GM23338 (cell line): Measurements from ENCODE around the gene WDR93. TPM values are rescaled to one million over a fixed set of nuclear protein-coding genes. Genes with fewer than 3 reads are reported as not detected.

Experiments
- ATAC-seq: fragments of 200-7000 bp; cut with Tn5 transposase; 3 replicates; pipeline ENCODE4 v1.9.1; 2020
- DNase-seq: peaks from one replicate; pipeline ENCODE4 v3.0.0-alpha.2; 2015; ENCODE audit warnings: low spot score
- H2AFZ ChIP-seq: fragments of 200-600 bp; sonication (generic); 2 replicates; pipeline ENCODE4 v1.8.0; 2016; ENCODE audit warnings: antibody characterized with exemption, mild to moderate bottlenecking, moderate library complexity
- H3F3A ChIP-seq: fragments of 200-600 bp; sonication (generic); replicated peaks from 2 replicates; pipeline ENCODE4 v1.8.0; 2017; ENCODE audit warnings: antibody characterized with exemption, mixed run types, low read depth
- H3K27ac ChIP-seq: fragments of 200-600 bp; sonication (generic); 2 replicates; pipeline ENCODE4 v1.6.1; 2016; ENCODE audit warnings: low read depth
- H3K27me3 ChIP-seq: fragments of 200-600 bp; sonication (generic); 2 replicates; pipeline ENCODE4 v1.8.0; 2016; ENCODE audit warnings: mild to moderate bottlenecking, mixed run types, moderate library complexity; ENCODE audit not compliant: insufficient read depth
- H3K36me3 ChIP-seq: fragments of 200-600 bp; sonication (generic); 2 replicates; pipeline ENCODE4 v1.8.0; 2016; ENCODE audit warnings: mild to moderate bottlenecking; ENCODE audit not compliant: insufficient read depth
- H3K4me1 ChIP-seq: fragments of 200-600 bp; sonication (generic); 2 replicates; pipeline ENCODE4 v1.8.0; 2016; ENCODE audit warnings: mild to moderate bottlenecking, moderate library complexity; ENCODE audit not compliant: insufficient read depth
- H3K4me2 ChIP-seq: fragments of 200-600 bp; sonication (generic); 2 replicates; pipeline ENCODE4 v1.7.1; 2017; ENCODE audit warnings: mixed run types
- H3K4me3 ChIP-seq: fragments of 200-600 bp; sonication (generic); 2 replicates; pipeline ENCODE4 v1.6.1; 2016; ENCODE audit warnings: mixed run types
- H3K79me2 ChIP-seq: fragments of 200-600 bp; sonication (generic); replicated peaks from 2 replicates; pipeline ENCODE4 v1.8.0; 2017; ENCODE audit warnings: mild to moderate bottlenecking; ENCODE audit not compliant: insufficient read depth
- H3K9me2 ChIP-seq: fragments of 200-600 bp; sonication (generic); 2 replicates; pipeline ENCODE4 v1.8.0; 2017; ENCODE audit not compliant: insufficient read depth
- H4K20me1 ChIP-seq: fragments of 200-600 bp; sonication (generic); replicated peaks from 2 replicates; pipeline ENCODE4 v1.8.0; 2017; ENCODE audit warnings: mild to moderate bottlenecking; ENCODE audit not compliant: insufficient read depth
- H3K27ac Mint-ChIP-seq: 2 replicates; pipeline ENCODE4 v1.8.0; 2020; ENCODE audit warnings: inconsistent platforms, mild to moderate bottlenecking, moderate library complexity, mixed read lengths
- H3K27me3 Mint-ChIP-seq: 3 replicates; pipeline ENCODE4 v1.8.0; 2022; ENCODE audit warnings: low read depth, mild to moderate bottlenecking, moderate library complexity, mixed read lengths, inconsistent platforms; ENCODE audit not compliant: insufficient read depth, poor library complexity
- H3K36me3 Mint-ChIP-seq: 3 replicates; pipeline ENCODE4 v1.8.0; 2021; ENCODE audit warnings: low read depth, mild to moderate bottlenecking, inconsistent platforms, moderate library complexity, mixed read lengths
- H3K4me1 Mint-ChIP-seq: 3 replicates; pipeline ENCODE4 v1.8.0; 2020; ENCODE audit warnings: mild to moderate bottlenecking, inconsistent platforms, mixed read lengths
- H3K4me3 Mint-ChIP-seq: 3 replicates; pipeline ENCODE4 v1.8.0; 2021; ENCODE audit warnings: moderate library complexity, mild to moderate bottlenecking, inconsistent platforms, mixed read lengths
- H3K9me3 Mint-ChIP-seq: 3 replicates; pipeline ENCODE4 v1.8.0; 2020; ENCODE audit warnings: moderate library complexity, mild to moderate bottlenecking, inconsistent platforms, mixed read lengths
- CREB1 ChIP-seq: fragments of 250-450 bp; sonication (Bioruptor Pico); IDR thresholded peaks from 2 replicates; pipeline ENCODE4 v1.5.0; 2020; ENCODE audit warnings: low read depth, mild to moderate bottlenecking, moderate library complexity
- CTCF ChIP-seq, 2 experiments: fragments of 200-600 bp in 1 of 2; sonication (generic) in 1 of 2; conservative IDR thresholded peaks; 2 replicates each; pipeline versions ENCODE4 v1.5.1 to v1.6.1; 2016 to 2017; ENCODE audit warnings: antibody characterized with exemption in 2 of 2, low read depth in 2 of 2, mild to moderate bottlenecking in 2 of 2, moderate library complexity in 1 of 2
- EZH2 ChIP-seq: fragments of 200-600 bp; sonication (generic); IDR thresholded peaks from one replicate; pipeline ENCODE4 v1.8.0; 2017; ENCODE audit warnings: antibody characterized with exemption, mild to moderate bottlenecking, low read depth; ENCODE audit not compliant: unreplicated experiment
- EZH2phosphoT487 ChIP-seq: fragments of 200-600 bp; sonication (generic); IDR thresholded peaks from one replicate; pipeline ENCODE4 v1.8.1; 2018; ENCODE audit warnings: antibody characterized with exemption; ENCODE audit not compliant: unreplicated experiment
- JUNB ChIP-seq: IDR thresholded peaks from one replicate; pipeline ENCODE4 v1.6.1; 2016; ENCODE audit warnings: antibody characterized with exemption; ENCODE audit not compliant: unreplicated experiment
- NANOG ChIP-seq: IDR thresholded peaks from 2 replicates; pipeline ENCODE4 v1.6.1; 2016; ENCODE audit warnings: antibody characterized with exemption, borderline replicate concordance
- POLR2AphosphoS5 ChIP-seq: IDR thresholded peaks from 2 replicates; pipeline ENCODE4 v1.6.1; 2016; ENCODE audit warnings: antibody characterized with exemption, low read depth
- REST ChIP-seq: IDR thresholded peaks from one replicate; pipeline ENCODE4 v1.6.1; 2018; ENCODE audit warnings: antibody characterized with exemption; ENCODE audit not compliant: unreplicated experiment
- ZNF114 ChIP-seq: fragments of 250-450 bp; sonication (Bioruptor Pico); IDR thresholded peaks from 2 replicates; pipeline ENCODE4 v1.5.0; 2020; ENCODE audit warnings: mild to moderate bottlenecking, moderate library complexity
- ZNF331 ChIP-seq: fragments of 250-450 bp; sonication (Bioruptor Pico); IDR thresholded peaks from 2 replicates; pipeline ENCODE4 v1.5.0; 2020; ENCODE audit warnings: low read depth, mild to moderate bottlenecking, moderate library complexity
- polyA plus RNA-seq: library from polyadenylated mRNA; unstranded; fragments of >200 nt; fragmentation: Nextera tagmentation; extraction: Ambion mirVana; gene quantifications from 2 replicates; pipeline ENCODE4 v1.2.1, GENCODE V29; 2016
- total RNA-seq: library from RNA; depleted of rRNA; stranded (reverse); fragments of >200 nt; shearing (Covaris generic); gene quantifications from 2 replicates; pipeline ENCODE4 v1.2.3, GENCODE V29; 2014
- TF ChIP-seq, protein P1 (sequence below): IDR thresholded peaks from 2 replicates; pipeline ENCODE4 v1.6.1; 2016; ENCODE audit warnings: antibody characterized with exemption

WDR93 gene
- total and polyA plus RNA-seq, 2 experiments from 2014 or later: 0.14 TPM; not detected in 1

GRCh38 chr15:89642106-89642505, 48.5 kb upstream of the WDR93 start (continued):
- no peak for TF ChIP-seq REST
- no peak for TF ChIP-seq EZH2phosphoT487
- TF ChIP-seq NANOG: no peak
- TF ChIP-seq CREB1: no peak
- TF ChIP-seq CTCF (conservative IDR thresholded peaks at IDR 0.05; ENCODE audit: low read depth in 2 of 2): no peak
- no peak for TF ChIP-seq ZNF331 (CRISPR knock-in tag)
- TF ChIP-seq EZH2: no peak
- no peak for TF ChIP-seq ZNF114 (CRISPR knock-in tag)
- no peak for TF ChIP-seq JUNB
- TF ChIP-seq, protein P1, sequence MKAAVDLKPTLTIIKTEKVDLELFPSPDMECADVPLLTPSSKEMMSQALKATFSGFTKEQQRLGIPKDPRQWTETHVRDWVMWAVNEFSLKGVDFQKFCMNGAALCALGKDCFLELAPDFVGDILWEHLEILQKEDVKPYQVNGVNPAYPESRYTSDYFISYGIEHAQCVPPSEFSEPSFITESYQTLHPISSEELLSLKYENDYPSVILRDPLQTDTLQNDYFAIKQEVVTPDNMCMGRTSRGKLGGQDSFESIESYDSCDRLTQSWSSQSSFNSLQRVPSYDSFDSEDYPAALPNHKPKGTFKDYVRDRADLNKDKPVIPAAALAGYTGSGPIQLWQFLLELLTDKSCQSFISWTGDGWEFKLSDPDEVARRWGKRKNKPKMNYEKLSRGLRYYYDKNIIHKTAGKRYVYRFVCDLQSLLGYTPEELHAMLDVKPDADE: no peak
- no peak for TF ChIP-seq POLR2AphosphoS5

DNA sequence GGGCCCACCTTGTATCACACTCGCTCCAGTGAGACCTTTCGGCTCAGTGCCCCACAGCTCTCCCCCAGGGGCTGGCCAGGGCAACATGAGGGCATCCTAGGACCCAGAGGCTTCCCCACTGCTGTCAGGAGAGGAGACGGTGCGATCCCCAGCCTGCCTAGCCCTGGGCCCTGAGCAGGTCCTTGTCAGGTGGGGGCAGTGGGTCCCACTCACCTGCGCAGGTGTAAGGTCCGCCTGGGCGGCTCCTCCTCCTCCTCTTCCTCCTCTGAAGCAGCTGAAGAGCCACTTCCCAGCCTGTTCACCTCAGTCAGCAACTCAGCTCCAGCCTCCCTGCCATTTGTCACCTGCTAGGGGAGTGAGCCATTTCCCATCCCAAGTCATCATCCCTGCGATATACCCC, 44.9 kb upstream of the WDR93 start:
- no peak overlapping the region for H3K27ac Mint-ChIP-seq
- DNase-seq (no peak), ATAC-seq (no peak)
- no peak overlapping the region for H3K4me3 Mint-ChIP-seq
- no peaks in the 10 kb centered on the region for H3K79me2 ChIP-seq
- H3K27ac ChIP-seq: no peak overlapping the region
- H3K4me3 ChIP-seq: no peak overlapping the region
- H4K20me1 ChIP-seq: 0 out of 2 replicates have a peak, but pooled peaks cover 4% of the 10 kb centered on the region
- no peak for TF ChIP-seq EZH2
- H3K4me2 ChIP-seq: no peak overlapping the region
- H3K27me3 Mint-ChIP-seq: peaks cover 7% of the 10 kb centered on the region
- peaks cover 6% of the 10 kb centered on the region; the same call in 1 of the 2 replicates for H3K36me3 ChIP-seq
- H3K4me1 Mint-ChIP-seq: peaks cover 2% of the 10 kb centered on the region; the same call in 1 of the 3 replicates
- H3K27me3 ChIP-seq: 0 out of 2 replicates have a peak, but pooled peaks cover 4% of the 10 kb centered on the region
- H3K9me3 Mint-ChIP-seq: peaks cover 3% of the 10 kb centered on the region; the same call in 1 of the 3 replicates
- no peaks in the 10 kb centered on the region for H3K4me1 ChIP-seq
- no peaks in the 10 kb centered on the region for H3F3A ChIP-seq
- H2AFZ ChIP-seq: no peak overlapping the region
- H3K36me3 Mint-ChIP-seq: peaks cover 50% of the 10 kb centered on the region
- peaks cover 2% of the 10 kb centered on the region; the same call in 1 of the 2 replicates for H3K9me2 ChIP-seq
